Upper lobe of right lung (tissue), 1 donor: ENCODE measurements around the gene SMR3A. TPM values are rescaled to one million over a fixed set of nuclear protein-coding genes. Genes with fewer than 3 reads are reported as not detected.

ENCODE experiments used
- ATAC-seq: fragments of 200-7000 bp; cut with Tn5 transposase; one replicate; pipeline ENCODE4 v1.9.1; 2020; ENCODE audit warnings: mild to moderate bottlenecking, moderate library complexity
- DNase-seq: peaks from one replicate; pipeline ENCODE4 v3.0.0-alpha.2; 2020
- H3K27ac ChIP-seq: fragments of 200-600 bp; one replicate; pipeline ENCODE4 v1.8.0; 2022
- H3K27me3 ChIP-seq: fragments of 200-600 bp; one replicate; pipeline ENCODE4 v1.8.0; 2022; ENCODE audit warnings: mild to moderate bottlenecking
- H3K36me3 ChIP-seq: fragments of 200-600 bp; one replicate; pipeline ENCODE4 v1.8.0; 2022
- H3K4me1 ChIP-seq: fragments of 200-600 bp; one replicate; pipeline ENCODE4 v1.8.0; 2022
- H3K4me3 ChIP-seq: fragments of 200-600 bp; one replicate; pipeline ENCODE4 v1.8.0; 2022; ENCODE audit warnings: mild to moderate bottlenecking
- H3K9me3 ChIP-seq: fragments of 200-600 bp; one replicate; pipeline ENCODE4 v1.8.0; 2022
- intact Hi-C: fragments of 100-400 bp; cut with DNase I; formaldehyde crosslinking; loops from one replicate; pipeline ENCODE4 v1.11.0; 2022
- long read RNA-seq: library from polyadenylated mRNA; unstranded; transcript quantifications from one replicate; pipeline ENCODE4 v2.0.0, GENCODE V29; 2021
- total RNA-seq: library from RNA; stranded (reverse); fragmentation: NEBNext Ultra II Directional; extraction: Animal tissue kit (Norgen Biotek cat#: 25700); gene quantifications from one replicate; pipeline ENCODE4 v1.2.1, GENCODE V29; 2021
- TF ChIP-seq, protein P1 (sequence below): fragments of 200-600 bp; IDR thresholded peaks from one replicate; pipeline ENCODE4 v1.8.0; 2022; ENCODE audit warnings: antibody characterized with exemption
- donor health status: DM: no; HTN: yes; CAD: no; lungs with severe emphysema.

SMR3A gene
- total RNA-seq: not detected
- long read RNA-seq: 0 reads

DNA sequence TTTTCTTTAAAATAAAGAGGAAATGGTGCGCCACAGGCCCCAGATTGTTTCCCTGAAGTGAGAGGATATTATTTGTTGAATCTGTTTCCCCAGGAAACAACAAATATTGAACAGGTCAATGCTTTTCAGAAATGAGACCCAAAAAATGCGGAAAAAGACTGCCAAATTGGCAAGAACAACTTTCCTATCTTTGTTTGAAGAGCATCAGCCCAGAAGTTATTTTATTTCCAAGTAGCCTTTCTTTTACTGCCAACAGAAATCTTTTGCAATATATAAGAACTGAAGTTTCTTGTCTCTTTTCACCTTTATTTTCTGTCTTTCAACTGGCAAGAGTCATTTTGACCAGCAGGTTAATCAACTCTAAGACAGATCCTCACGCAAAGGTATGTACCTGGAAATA lies at the start of gene SMR3A:
Gene SMR3A (plus strand): TSS at position 301 of the 400 bp plus-strand sequence. CDS start 1,356 bp downstream, outside the sequence.
- intact Hi-C loops: no loop called here
- Histone ChIP-seq H3K4me3 (no peak within 1 kb of the TSS), H3K27ac (no peak within 1 kb of the TSS), H3K9me3 (no peaks in the 10 kb centered on the region), H3K4me1 (no peaks in the 10 kb centered on the region), H3K27me3 (no peaks in the 10 kb centered on the region), H3K36me3 (no peaks in the 10 kb centered on the region)
- ATAC-seq: no peak
- TF ChIP-seq, protein P1, sequence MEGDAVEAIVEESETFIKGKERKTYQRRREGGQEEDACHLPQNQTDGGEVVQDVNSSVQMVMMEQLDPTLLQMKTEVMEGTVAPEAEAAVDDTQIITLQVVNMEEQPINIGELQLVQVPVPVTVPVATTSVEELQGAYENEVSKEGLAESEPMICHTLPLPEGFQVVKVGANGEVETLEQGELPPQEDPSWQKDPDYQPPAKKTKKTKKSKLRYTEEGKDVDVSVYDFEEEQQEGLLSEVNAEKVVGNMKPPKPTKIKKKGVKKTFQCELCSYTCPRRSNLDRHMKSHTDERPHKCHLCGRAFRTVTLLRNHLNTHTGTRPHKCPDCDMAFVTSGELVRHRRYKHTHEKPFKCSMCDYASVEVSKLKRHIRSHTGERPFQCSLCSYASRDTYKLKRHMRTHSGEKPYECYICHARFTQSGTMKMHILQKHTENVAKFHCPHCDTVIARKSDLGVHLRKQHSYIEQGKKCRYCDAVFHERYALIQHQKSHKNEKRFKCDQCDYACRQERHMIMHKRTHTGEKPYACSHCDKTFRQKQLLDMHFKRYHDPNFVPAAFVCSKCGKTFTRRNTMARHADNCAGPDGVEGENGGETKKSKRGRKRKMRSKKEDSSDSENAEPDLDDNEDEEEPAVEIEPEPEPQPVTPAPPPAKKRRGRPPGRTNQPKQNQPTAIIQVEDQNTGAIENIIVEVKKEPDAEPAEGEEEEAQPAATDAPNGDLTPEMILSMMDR: no peak
- DNase-seq: no peak

- ATAC-seq: no peak
- H3K9me3 ChIP-seq: no peaks in the 10 kb centered on the region
Observed at GRCh38 chr4:70313736-70314135, 46.8 kb upstream of the SMR3A start.

DNA sequence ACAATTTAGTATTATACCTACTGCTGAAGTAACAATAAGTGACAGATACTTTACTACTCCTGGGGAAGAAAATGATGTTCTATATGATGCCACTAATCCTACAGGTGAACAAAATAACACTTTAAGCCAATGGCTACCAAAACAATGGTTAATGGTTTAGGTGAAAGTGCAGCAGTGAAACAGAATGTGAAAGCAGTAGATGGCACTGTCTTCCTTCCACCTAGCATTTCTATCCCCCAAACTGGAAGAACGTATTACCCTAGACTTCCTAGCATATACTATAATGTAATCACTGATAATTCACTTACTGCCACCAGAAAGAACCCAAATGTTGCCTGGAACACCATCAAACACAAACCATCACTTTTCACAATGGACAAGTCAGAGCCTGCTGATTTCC lies 44.6 kb upstream of the SMR3A start:
- TF ChIP-seq, protein P1: no peak
- no peaks in the 10 kb centered on the region for H3K36me3 ChIP-seq
- no peaks in the 10 kb centered on the region for H3K4me1 ChIP-seq
- DNase-seq (no peak), ATAC-seq (no peak)
- H3K4me3 ChIP-seq: no peak overlapping the region
- no peak overlapping the region for H3K27ac ChIP-seq
- H3K9me3 ChIP-seq: no peaks in the 10 kb centered on the region
- no peaks in the 10 kb centered on the region for H3K27me3 ChIP-seq
- intact Hi-C loops: no loop called here

More at GRCh38 chr4:70313736-70314135, 46.8 kb upstream of the SMR3A start:
- DNase-seq: no peak
- H3K27me3 ChIP-seq: no peaks in the 10 kb centered on the region
- no peak overlapping the region for H3K27ac ChIP-seq
- TF ChIP-seq, protein P1: no peak
- H3K4me1 ChIP-seq: no peaks in the 10 kb centered on the region
- no peak overlapping the region for H3K4me3 ChIP-seq
- H3K36me3 ChIP-seq: no peaks in the 10 kb centered on the region
- intact Hi-C loops: no loop called here

DNA sequence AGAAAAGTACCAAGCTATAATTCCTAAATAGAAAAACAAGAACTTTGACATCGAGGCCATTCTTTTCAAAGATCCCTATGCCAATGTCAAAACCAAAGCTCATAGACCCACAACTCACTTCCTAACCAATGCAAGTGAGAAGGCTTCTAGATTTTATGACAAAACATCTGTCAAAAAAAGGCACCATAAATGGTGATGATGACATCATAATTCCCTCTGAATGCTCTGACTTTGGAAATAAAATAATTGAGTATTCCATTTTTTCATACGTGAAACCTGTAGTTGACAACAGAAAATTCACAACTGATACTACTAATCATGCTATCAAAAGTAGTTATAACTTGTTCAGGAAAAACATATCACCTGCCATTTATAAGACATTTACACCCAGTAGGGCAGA lies 34.5 kb upstream of the SMR3A start:
- Histone ChIP-seq H3K27ac (no peak overlapping the region), H3K36me3 (no peaks in the 10 kb centered on the region), H3K9me3 (no peaks in the 10 kb centered on the region), H3K4me1 (no peaks in the 10 kb centered on the region), H3K4me3 (no peak overlapping the region), H3K27me3 (no peaks in the 10 kb centered on the region)
- DNase-seq (no peak), ATAC-seq (no peak)
- intact Hi-C loops: no loop called here
- TF ChIP-seq, protein P1: no peak

DNA sequence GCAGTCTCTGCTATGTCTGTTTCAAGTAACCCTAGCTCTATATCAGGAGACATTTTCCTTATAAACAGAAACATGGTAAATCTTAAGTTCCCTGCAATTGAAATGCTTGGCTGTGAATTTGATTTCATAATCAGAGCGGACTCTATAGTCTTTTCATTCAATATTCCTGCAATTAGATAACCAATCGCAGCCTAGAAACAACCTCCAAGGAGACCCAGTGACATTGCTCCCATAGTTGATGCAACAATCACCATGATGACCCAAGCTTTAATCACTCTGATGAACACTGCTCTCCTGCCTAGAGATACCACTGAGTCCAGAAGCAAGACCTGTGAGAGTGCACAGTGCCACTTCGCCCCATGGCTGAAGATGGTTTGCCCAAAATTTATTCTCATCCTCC lies 25.9 kb upstream of the SMR3A start, which contains the start of gene CABS1:
Gene CABS1 (plus strand): TSS at position 301 of the 400 bp plus-strand sequence. CDS start 59 bp downstream, at position 360.
- Histone ChIP-seq H3K27ac (no peak within 1 kb of the TSS), H3K4me3 (no peak within 1 kb of the TSS), H3K9me3 (no peaks in the 10 kb centered on the region), H3K36me3 (no peaks in the 10 kb centered on the region), H3K27me3 (no peaks in the 10 kb centered on the region), H3K4me1 (no peaks in the 10 kb centered on the region)
- ATAC-seq (no peak), DNase-seq (no peak)
- TF ChIP-seq, protein P1: no peak
- intact Hi-C loops: no loop called here

GRCh38 chr4:70336043-70336442 lies 24.5 kb upstream of the SMR3A start:
- ATAC-seq (no peak), DNase-seq (no peak)
- no peak overlapping the region for H3K4me3 ChIP-seq

More at GRCh38 chr4:70336043-70336442, 24.5 kb upstream of the SMR3A start:
- Histone ChIP-seq H3K27ac (no peak overlapping the region), H3K36me3 (no peaks in the 10 kb centered on the region), H3K27me3 (no peaks in the 10 kb centered on the region), H3K4me1 (no peaks in the 10 kb centered on the region), H3K9me3 (no peaks in the 10 kb centered on the region)
- intact Hi-C loops: no loop called here
- TF ChIP-seq, protein P1: no peak
